ENCODE measurements around the gene OR4F15.
"Not testable (repeated sequence)": the region's sequence is repeated elsewhere in the genome, so short reads cannot be mapped to it uniquely, and the experiment has no call there.

OR4F15 gene, protein sequence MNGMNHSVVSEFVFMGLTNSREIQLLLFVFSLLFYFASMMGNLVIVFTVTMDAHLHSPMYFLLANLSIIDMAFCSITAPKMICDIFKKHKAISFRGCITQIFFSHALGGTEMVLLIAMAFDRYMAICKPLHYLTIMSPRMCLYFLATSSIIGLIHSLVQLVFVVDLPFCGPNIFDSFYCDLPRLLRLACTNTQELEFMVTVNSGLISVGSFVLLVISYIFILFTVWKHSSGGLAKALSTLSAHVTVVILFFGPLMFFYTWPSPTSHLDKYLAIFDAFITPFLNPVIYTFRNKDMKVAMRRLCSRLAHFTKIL

DNA sequence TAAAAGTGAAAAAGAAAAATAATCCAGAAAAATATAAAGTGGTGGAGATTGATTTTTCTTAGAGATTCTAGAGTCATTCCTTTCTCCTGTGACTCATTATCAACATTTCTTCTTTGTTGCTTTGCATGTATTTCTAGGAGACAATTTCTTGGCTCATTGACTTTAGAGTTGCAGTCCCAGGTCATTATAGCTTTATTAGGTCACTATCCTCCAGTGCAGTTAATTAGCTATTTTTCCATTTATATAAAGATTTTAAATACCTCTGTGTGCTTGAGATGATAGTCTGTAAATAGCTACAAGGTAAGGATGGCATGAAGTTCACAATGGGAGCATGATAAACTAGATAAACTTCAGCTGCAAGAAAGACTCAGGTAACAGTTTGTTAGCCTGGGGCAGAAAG lies at the start of gene OR4F15:
TSS of gene OR4F15 (plus strand) at position 301 of the 400 bp plus-strand sequence. CDS start 5,985 bp downstream, outside the sequence.
- no peak within 1 kb of the TSS for H3K4me3 ChIP-seq (ENCODE audit: control insufficient read depth, low read depth, low read length)
- DNase-seq (ENCODE audit: low read depth), result no peak
- TF ChIP-seq, protein P1, sequence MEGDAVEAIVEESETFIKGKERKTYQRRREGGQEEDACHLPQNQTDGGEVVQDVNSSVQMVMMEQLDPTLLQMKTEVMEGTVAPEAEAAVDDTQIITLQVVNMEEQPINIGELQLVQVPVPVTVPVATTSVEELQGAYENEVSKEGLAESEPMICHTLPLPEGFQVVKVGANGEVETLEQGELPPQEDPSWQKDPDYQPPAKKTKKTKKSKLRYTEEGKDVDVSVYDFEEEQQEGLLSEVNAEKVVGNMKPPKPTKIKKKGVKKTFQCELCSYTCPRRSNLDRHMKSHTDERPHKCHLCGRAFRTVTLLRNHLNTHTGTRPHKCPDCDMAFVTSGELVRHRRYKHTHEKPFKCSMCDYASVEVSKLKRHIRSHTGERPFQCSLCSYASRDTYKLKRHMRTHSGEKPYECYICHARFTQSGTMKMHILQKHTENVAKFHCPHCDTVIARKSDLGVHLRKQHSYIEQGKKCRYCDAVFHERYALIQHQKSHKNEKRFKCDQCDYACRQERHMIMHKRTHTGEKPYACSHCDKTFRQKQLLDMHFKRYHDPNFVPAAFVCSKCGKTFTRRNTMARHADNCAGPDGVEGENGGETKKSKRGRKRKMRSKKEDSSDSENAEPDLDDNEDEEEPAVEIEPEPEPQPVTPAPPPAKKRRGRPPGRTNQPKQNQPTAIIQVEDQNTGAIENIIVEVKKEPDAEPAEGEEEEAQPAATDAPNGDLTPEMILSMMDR (conservative IDR thresholded peaks at IDR 0.05; ENCODE audit: control insufficient read depth, insufficient read depth, low read depth, low read length), result no peak

DNA sequence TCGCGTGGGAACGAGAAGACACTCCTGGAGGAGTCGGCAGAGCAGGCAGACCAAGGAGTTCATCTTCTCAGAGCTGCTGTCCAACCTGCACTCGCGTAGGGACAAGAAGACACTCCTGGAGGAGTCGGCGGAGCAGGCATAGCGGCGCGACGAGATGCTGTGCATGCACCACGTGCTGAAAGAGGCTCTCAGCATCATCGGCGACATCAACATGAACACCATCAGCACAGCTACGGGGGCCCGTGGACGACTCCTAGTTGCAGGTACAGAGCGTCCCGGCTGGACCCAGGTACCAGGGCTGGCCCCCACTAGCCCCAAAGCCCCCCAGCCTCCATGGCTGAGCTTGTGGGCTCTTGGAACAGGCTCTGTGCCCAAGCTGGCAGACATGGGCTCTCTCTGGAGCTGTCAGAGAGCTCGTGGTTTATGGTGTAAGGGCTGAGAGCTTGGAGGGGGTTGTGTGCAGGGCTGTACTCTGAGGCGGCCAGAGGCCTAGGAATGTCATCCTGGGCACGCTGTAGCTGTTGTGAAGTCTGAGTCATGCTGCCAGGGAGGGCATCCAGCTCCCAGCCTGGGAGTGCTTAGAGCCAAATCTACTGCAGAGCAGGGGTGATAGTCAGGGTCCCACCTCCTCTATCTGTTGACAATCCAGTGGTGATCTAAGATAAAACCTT lies 47.2 kb upstream of the OR4F15 start:
- not testable (repeated sequence) for DNase-seq (ENCODE audit: low read depth); H3K4me3 ChIP-seq (ENCODE audit: control insufficient read depth, low read depth, low read length)

DNA sequence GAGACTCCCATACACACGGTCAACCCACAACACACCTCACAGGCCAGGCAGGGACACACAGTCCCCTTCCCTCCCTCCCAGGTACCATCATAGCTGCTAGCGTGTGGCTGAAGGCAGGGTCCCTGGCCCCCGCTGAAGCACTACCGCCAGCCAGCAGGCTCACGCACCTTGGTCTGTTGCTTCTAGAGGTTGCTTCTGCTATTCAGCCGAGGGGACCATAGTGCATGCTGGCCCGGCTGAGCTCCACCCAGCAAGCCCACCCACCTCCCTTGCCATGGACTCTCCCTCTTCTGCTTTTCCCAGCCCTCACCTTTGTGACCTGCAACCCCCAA lies 46.7 kb upstream of the OR4F15 start:
- not testable (repeated sequence) for DNase-seq (ENCODE audit: low read depth); H3K4me3 ChIP-seq (ENCODE audit: control insufficient read depth, low read depth, low read length)

DNA sequence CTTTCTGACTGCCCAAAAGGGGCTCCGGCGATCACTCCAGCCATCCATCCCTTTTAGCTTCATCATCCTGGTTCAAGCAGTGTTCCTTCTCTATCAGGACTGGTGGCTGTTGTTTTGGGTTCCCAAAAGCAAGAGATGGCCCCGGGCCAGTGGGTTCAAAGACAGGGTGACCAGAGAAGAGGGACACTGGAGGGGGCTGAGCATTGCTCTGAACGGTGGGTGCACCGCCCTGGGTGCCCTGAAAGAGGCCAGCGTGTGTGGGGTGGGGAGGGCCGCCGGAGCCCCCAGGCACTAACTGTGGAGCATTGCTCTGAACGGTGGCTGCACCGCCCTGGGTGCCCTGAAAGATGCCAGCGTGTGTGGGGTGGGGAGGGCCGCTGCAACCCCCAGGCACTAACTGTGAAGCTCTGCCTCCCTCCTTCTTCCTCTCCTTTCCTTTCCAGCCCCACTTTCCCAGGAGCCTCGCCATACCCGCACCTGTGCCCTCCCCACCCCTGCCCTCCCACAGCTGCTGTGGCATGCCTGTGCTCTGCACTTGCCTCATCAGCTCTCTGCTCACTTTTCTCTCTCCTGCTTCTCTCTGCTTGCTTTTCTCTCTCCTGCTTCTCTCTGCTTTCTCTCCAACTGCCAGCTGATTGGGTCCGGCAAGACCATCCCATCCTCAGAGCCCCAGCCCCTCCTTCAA lies 46.1 kb upstream of the OR4F15 start:
- TF ChIP-seq, protein P1 (conservative IDR thresholded peaks at IDR 0.05; ENCODE audit: control insufficient read depth, insufficient read depth, low read depth, low read length), result no peak
- no peak overlapping the region for H3K4me3 ChIP-seq (ENCODE audit: control insufficient read depth, low read depth, low read length)
- DNase-seq (ENCODE audit: low read depth), result no peak

DNA sequence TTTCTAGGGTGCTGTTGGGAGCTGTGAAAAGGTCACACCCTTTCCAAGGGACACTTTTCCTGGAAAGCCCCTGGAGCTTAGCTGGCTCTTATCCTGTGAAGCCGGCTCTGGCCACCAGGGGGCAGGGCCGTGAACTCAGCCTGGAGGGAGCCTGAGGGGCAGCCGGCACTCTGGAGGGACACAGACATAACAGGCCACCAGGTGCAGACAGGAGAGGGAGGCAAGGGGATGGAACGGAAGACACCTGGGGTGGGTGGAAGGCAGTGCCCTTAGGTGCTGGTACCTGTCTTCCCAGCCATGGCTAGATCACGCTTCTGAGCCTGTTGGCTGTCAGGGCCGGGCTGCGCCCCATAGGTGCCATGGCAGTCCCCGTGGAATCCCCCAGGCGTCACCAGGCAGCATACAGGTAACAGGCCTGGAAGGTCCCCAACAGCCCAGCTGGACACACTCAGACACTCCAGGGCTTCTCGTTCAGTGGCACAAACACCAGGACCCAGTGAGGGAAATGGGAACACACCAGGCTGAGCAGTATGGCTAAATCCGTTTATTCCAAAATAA lies 44.8 kb upstream of the OR4F15 start:
- DNase-seq (ENCODE audit: low read depth); H3K4me3 ChIP-seq (ENCODE audit: control insufficient read depth, low read depth, low read length): not testable (repeated sequence)

DNA sequence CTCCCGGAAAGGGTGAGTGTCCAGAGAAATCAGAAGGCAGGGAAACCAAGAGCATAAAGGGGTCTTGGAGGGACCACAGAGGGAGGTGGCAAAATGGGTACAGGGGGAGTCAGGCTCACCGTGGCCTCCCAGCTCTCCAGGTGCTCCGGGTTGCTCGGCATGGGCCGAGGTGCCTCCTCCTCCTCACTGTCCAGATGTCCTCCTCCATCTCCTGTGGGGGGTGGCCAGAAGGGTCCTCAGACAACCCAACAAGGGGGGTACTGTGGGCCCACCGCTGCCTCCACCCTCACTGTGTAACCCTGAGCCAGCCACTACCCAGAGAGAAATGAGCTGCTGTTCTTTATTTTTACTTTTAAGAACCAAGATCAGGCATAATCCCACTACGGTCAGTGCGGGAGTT lies 39.1 kb upstream of the OR4F15 start:
- DNase-seq (ENCODE audit: low read depth), result no peak
- H3K4me3 ChIP-seq (ENCODE audit: control insufficient read depth, low read depth, low read length), result no peak overlapping the region
- TF ChIP-seq, protein P1 (conservative IDR thresholded peaks at IDR 0.05; ENCODE audit: control insufficient read depth, insufficient read depth, low read depth, low read length), result no peak

DNA sequence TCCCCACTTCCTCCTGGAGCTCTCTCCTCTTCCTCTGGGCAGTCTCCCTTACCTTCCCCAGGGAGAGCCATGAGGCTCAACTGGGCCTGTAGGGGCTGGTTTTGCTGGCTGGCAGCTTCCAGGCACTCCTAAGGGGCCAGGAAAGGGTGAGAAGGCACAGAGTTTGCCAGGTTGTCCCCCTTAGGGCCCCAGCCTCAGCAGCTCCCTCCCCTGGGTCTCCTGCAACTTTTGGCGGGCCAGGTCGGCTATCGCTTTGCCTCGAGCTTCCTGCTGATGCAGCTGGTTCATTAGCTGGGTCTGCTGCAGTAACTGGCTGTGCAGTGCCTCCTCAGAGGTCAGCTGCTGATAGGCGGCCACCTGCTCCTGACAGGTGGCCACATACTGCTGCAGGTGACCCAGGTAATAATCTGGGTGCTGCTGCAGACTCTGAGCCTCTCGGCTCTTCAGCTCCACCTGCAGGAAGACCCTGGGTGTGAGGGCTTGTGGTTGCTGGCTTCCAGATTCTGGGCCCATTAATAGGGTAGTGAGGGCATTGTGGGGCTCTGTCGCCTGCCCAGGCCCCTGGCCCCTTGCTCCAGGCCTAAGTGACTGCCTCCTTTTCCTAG lies 38.4 kb upstream of the OR4F15 start:
- TF ChIP-seq, protein P1 (conservative IDR thresholded peaks at IDR 0.05; ENCODE audit: control insufficient read depth, insufficient read depth, low read depth, low read length), result peak; percentile 15
- no peak for DNase-seq (ENCODE audit: low read depth)

DNA sequence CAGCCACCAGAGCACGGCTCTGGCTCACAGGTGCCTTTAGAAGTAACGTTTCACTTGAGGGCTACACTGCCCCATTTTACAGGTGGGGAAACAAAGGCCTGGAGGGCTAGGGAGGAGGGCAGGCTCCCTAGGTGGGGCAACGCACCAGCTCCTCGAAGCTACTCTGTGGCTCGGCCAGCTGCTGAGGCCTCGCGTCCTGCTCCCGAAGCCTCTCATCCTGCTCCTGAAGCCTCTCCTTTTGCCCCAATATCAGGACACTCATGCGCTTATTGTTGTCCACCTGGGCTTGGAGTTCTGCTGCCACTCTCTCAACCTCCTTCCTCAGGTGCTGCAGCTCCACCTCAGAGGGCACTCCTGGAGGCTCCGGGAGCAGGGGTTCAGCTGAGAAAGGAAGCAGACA lies 36.9 kb upstream of the OR4F15 start:
- DNase-seq (ENCODE audit: low read depth), result no peak
- TF ChIP-seq, protein P1 (conservative IDR thresholded peaks at IDR 0.05; ENCODE audit: control insufficient read depth, insufficient read depth, low read depth, low read length), result no peak
- no peak overlapping the region for H3K4me3 ChIP-seq (ENCODE audit: control insufficient read depth, low read depth, low read length)

More for the DNA sequence above, 38.4 kb upstream of the OR4F15 start:
- no peak overlapping the region for H3K4me3 ChIP-seq (ENCODE audit: control insufficient read depth, low read depth, low read length)

DNA sequence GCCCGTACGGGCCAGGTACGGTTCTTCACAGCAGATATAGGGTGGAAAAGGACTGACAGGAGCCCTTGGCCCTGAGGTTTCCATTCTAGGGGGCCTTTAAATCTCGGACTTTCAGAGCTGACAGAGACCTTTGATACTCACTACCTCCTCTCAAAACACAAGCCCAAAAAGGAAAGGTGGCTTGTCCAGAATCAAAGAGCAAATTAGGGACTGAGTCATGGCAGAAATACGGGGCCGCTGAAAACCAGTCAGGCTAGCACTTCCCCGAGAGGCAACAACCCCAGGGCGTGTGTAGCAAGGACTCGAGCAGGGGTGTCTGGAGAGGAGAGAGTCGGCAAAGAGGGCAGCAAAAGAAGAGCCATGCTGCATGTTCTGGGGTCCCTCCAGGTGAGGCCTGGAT lies 33.4 kb upstream of the OR4F15 start:
- not testable (repeated sequence) for H3K4me3 ChIP-seq (ENCODE audit: control insufficient read depth, low read depth, low read length); DNase-seq (ENCODE audit: low read depth)

DNA sequence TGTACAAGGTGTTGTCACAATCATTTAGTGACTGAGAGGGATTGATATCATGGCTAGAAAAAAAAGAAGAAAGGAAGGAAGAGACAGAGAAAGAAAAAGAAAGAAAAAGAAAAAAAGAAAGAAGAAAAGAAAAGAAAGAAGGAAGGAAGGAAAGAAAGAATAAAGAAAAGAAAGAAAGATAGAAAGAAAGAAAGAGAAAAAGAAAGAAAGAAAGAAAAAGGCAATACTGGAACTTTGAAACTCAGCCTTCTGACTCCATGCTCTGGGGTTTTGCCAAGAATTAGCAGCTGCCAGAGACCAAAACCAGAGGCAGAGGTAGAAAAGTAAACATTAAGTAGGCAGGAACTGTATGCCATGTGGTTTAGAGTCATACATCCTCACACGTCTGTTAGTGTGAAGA lies 31.8 kb upstream of the OR4F15 start:
- H3K4me3 ChIP-seq (ENCODE audit: control insufficient read depth, low read depth, low read length), result not testable (repeated sequence)
- peak; percentile 47 for DNase-seq (ENCODE audit: low read depth)
